Fibroblast of the aortic adventitia (primary cell): ENCODE data around the gene RNASE2. TPM values are rescaled to one million over a fixed set of nuclear protein-coding genes. Genes with fewer than 3 reads are reported as not detected.
A peak's percentile ranks its signal among the peaks of the same experiment; 100 is the strongest.
"Not testable (repeated sequence)": the region's sequence is repeated elsewhere in the genome, so short reads cannot be mapped to it uniquely, and the experiment has no call there.

Source experiments
- DNase-seq: peaks from one replicate; pipeline ENCODE4 v3.0.0-alpha.2; 2010; ENCODE audit warnings: low read depth
- H3K4me3 ChIP-seq: 2 replicates; pipeline ENCODE4 v1.5.1; 2011; ENCODE audit warnings: low read depth, mild to moderate bottlenecking, control low read depth, low read length, moderate library complexity
- total RNA-seq: library from RNA; depleted of rRNA; stranded (reverse); fragments of >200 nt; gene quantifications from 2 replicates; pipeline ENCODE4 v1.2.3, GENCODE V29; 2012; ENCODE audit warnings: low replicate concordance
- TF ChIP-seq, protein P1 (sequence below): IDR thresholded peaks from 2 replicates; pipeline ENCODE4 v1.5.1; 2011; ENCODE audit warnings: mild to moderate bottlenecking, low read length, control low read depth, inconsistent platforms; ENCODE audit not compliant: insufficient read depth

RNASE2 gene
- not detected in 2 replicates for total RNA-seq

DNA sequence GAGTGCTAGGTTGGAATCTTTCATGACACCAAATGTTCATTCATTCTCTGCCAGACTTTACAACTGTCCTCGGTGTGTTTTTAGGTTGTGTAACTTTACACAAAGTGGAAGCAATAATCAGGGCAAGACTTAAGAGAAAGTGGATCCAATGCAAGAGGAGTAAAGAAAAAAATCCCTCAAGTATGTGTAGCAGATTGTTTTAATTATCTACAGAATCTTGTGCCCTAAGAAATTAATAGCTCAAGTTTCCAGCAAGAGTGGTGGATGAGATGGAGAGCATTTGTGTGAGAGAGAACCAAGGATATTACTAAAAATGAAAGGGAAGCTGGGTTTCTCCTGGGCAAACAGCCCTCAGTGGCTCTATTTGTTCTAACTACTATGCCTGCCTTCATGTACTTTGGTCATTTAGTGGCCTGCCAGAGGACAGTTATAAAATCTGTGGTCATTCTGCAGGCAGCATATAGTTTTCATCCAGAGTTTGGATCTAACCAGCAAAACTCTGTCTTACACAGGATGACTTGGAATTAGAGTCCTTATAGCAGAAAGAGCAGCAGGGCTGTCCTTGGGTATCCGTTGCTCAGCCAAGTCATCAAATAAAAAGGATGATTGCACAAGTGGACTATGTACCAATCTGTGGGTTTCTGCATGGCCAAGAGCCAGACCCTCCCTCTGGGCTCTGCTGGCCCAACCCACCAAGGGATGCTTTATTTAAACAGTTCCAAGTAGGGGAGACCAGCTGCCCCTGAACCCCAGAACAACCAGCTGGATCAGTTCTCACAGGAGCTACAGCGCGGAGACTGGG, at the start of gene RNASE2:
RNASE2 (plus strand) TSS at position 752 of the 802 bp plus-strand sequence. CDS start 285 bp downstream, outside the sequence.
- DNase-seq, H3K4me3 ChIP-seq: not testable (repeated sequence)

DNA sequence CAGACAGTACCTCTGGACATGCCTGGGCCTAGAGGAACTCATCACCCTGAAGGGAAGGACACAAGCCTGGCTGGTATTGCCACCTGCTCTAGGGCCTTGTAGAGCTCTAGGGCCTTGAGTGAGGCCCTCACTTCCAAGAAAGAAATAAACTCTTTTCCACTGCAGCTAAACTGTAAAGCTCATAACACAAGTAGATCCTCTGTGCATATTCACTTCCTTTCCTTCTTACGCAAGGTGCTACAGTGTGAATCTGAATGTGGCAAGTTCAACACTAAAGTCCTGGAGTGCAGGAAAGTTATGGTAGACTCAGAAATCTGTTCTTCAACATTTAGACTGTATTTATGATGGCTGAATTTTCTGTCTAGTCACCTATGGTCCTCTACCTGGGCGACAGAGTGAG, 49.6 kb upstream of the RNASE2 start:
- no peak overlapping the region for H3K4me3 ChIP-seq
- TF ChIP-seq, protein P1, sequence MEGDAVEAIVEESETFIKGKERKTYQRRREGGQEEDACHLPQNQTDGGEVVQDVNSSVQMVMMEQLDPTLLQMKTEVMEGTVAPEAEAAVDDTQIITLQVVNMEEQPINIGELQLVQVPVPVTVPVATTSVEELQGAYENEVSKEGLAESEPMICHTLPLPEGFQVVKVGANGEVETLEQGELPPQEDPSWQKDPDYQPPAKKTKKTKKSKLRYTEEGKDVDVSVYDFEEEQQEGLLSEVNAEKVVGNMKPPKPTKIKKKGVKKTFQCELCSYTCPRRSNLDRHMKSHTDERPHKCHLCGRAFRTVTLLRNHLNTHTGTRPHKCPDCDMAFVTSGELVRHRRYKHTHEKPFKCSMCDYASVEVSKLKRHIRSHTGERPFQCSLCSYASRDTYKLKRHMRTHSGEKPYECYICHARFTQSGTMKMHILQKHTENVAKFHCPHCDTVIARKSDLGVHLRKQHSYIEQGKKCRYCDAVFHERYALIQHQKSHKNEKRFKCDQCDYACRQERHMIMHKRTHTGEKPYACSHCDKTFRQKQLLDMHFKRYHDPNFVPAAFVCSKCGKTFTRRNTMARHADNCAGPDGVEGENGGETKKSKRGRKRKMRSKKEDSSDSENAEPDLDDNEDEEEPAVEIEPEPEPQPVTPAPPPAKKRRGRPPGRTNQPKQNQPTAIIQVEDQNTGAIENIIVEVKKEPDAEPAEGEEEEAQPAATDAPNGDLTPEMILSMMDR, result no peak
- no peak for DNase-seq

GRCh38 chr14:20907214-20907613, 48.1 kb upstream of the RNASE2 start:
- no peak overlapping the region for H3K4me3 ChIP-seq
- TF ChIP-seq, protein P1, result no peak
- DNase-seq, result no peak

- DNase-seq, H3K4me3 ChIP-seq: not testable (repeated sequence)
These were observed 44.5 kb upstream of the RNASE2 start for GRCh38 chr14:20910822-20911221.

- not testable (repeated sequence) for H3K4me3 ChIP-seq, DNase-seq
These were observed 36.1 kb upstream of the RNASE2 start for GRCh38 chr14:20919038-20919756.

- not testable (repeated sequence) for H3K4me3 ChIP-seq, DNase-seq
These were observed 31.5 kb upstream of the RNASE2 start for GRCh38 chr14:20923766-20924297.

DNA sequence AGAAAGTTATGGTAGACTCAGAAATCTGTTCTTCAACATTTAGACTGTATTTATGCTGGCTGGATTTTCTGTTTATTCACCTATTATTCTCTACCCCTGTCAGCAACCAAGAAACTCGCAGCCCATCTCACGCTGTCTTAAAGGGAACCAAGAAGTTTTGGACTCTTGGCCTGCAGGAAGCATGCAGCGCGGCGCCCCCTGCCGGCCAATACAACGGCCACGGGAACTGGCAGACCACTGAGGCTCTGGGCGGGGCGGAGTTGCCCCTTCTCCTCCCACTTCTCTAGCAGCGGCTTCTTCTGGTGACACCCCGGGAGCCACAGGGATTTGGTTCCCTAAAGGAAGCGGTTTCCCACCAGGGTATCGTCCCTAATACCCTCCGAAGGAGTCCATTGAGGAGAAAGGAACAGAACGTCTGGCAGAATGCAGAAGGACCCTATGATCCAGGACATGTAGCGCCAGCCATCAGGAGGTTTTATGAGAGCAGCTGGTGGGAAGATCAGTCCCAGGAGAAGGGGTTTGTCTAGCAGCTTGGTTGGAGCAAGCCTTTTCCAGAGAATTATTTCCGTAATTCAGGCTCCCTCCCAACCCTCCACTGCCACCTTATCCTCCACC, 21.0 kb upstream of the RNASE2 start:
- TF ChIP-seq, protein P1, result peak; percentile 54
- DNase-seq, result peak; percentile 8
- no peak overlapping the region for H3K4me3 ChIP-seq

- TF ChIP-seq, protein P1, result no peak
- H3K4me3 ChIP-seq, result no peak overlapping the region
- no peak for DNase-seq
These were observed 19.8 kb upstream of the RNASE2 start for GRCh38 chr14:20935303-20935984.

GRCh38 chr14:20945146-20945545, 10.1 kb upstream of the RNASE2 start:
- H3K4me3 ChIP-seq, DNase-seq: not testable (repeated sequence)

- H3K4me3 ChIP-seq, DNase-seq: not testable (repeated sequence)
These were observed 8.6 kb upstream of the RNASE2 start for GRCh38 chr14:20946707-20947106.

DNA sequence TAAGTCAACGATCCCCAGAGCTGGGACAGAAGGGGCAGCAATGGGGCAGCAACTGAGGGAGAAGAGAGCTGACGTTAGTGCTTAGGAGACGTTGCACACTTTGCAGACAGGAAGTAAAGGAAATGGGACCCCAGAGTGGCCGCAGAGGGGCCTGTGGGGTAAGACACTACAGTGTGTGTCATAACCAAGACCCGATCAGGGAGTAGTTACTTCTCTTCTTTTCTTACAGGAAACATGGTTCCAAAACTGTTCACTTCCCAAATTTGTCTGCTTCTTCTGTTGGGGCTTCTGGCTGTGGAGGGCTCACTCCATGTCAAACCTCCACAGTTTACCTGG, 219 bp downstream of the RNASE2 start:
- DNase-seq, H3K4me3 ChIP-seq: not testable (repeated sequence)
